OCI-LY3 (cell line): ENCODE results near the gene MIR17HG.

Experiments
- CTCF ChIP-seq: fragments of 200-600, 300-600 bp; sonication (generic); IDR thresholded peaks from 2 replicates; pipeline ENCODE4 v1.5.1; 2014; ENCODE audit warnings: antibody characterized with exemption, low read length, low read depth
- EZH2phosphoT487 ChIP-seq: fragments of 200-600 bp; shearing (Covaris generic); IDR thresholded peaks from 2 replicates; pipeline ENCODE4 v1.6.1; 2018; ENCODE audit warnings: antibody characterized with exemption, mixed run types, low read depth

- no peak for TF ChIP-seq CTCF
- TF ChIP-seq EZH2phosphoT487 = no peak
These were observed 28.6 kb upstream of the MIR17HG start for GRCh38 chr13:91318886-91319285.
